ENCODE results near the gene CMTM5.
"Not testable (repeated sequence)": the region's sequence is repeated elsewhere in the genome, so short reads cannot be mapped to it uniquely, and the experiment has no call there.

Gene CMTM5

DNA sequence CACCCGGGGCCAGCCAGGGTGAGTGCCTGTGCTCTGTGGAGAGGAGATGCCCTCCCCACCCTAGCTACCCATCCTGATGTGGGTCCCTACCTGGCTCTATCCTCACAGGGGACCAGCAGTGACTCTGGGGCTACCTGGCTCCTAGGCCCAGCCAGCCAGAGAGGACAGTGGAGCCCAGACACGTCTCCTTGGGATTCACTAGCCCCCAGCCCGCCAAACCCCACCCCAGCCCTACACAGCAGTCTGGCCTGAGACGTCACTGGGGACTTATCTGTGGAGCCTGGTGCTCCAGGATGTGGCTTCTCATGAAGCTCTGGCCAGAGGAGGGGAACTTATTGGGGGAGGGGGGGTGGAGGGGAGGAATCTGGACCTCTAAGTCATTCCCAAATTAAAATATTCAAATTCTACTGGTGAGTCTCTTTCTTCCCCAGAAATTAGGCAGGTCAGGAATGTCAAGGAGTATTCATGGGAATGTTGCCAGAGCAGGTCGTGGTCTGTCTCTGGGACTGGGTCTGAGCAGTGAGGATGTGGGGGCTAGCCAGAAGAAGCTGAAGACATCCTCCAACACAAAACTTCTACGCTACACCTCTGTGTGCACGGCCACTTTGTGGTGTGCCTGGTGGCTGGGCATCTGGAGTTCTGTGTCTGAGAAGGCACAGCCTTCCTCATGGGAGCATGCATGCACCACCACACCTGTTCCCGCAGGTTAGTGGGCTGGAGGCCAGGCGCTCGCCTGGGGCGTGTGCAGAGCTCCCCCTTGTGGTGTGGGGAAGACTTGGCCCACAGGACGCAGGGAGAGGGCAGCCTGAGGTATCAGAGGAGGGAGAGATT, 2.7 kb downstream of the CMTM5 start:
- DNase-seq, result no peak

DNA sequence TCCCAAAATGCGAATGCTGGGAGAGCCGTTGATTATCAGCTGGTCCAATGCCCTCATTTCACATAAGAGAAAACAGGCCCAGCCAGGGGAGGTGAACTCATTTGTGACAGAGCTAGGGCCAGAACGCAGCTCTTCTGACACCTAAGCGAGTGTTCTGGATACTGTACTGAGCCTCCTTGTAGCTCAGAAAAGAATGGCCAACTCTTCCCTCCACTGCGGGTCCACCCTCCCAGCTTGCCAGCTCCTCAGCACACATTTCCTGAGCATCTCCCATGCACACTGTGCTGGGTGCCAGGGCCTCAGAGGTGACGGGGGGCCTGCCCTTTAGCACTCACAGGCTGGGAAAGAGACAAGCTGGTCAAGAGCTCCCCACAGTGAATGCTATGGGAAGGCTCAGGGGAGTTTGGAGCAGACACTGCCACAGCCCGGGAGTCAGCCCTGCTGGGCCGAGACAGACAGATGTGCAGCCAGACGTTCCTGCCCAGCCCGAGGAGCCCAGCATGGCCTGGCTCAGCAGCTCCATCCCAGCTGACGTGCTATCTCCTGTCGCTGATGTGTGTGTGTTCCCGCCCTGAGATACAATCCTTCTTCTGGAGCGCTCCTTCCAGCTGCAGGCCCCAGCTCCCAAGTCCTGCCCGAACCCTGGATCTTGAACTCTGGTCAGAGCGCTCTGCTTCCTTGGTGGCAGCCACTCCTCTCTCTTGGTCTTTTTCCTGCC, 3.5 kb downstream of the CMTM5 start:
- DNase-seq, result no peak

DNA sequence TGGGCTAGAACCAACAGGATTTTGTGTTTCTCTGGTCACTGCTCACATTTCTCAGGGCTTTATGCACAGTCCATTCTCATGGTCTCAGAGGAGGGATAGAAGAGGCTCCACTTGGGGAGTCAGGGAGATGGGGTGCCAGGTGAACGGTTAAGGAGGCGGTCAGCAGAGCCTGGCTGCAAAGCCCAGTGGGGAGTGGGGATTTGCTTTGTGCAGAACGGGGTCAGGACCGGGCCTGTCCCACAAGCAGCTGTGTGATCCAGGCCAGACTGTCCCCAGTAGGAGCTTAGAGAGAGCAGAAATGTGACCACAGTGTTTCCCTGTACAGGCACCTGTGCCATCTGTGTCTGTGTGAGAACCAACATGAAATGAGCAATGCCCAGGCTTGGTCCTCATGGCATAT, 4.1 kb downstream of the CMTM5 start:
- no peak for DNase-seq

DNA sequence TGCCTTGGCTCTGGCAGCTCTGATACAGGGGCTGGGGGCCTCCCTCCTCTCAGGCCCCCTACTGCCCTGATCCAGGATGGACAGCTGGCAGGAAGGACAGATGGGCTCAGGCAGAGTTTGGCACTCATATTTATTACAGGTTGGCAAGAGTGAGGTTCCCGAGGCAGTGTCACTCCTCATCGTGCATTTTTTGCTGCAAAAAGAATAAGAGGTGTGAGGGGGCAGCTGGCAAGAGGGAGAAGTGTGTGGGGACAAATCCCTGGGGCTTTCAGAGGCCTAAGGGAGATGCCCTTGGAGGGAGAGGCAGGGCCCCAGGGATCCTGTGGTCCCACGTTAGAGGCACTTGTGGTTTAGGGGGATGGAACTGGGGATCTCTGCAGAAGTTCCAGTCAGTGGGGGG, 5.0 kb downstream of the CMTM5 start:
- DNase-seq, result no peak

DNA sequence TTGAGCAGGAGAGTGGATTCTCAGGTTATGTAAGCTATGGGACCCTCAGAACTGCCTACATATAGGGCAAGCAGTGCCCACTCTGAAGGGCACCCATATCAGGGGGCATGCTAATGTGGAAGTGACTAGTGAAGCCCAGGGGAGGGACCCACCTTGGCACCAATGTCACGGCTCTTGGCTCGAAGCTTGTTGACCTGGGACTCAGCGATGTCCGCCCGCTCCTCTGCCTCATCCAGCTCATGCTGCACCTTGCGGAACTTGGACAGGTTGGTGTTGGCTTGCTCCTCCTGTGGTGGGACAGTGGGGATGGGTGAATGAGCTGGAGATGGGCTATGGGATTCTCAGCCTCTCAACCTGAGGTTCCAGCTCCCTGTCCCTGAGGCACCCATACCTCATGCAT, 5.4 kb downstream of the CMTM5 start:
- DNase-seq, result no peak

DNA sequence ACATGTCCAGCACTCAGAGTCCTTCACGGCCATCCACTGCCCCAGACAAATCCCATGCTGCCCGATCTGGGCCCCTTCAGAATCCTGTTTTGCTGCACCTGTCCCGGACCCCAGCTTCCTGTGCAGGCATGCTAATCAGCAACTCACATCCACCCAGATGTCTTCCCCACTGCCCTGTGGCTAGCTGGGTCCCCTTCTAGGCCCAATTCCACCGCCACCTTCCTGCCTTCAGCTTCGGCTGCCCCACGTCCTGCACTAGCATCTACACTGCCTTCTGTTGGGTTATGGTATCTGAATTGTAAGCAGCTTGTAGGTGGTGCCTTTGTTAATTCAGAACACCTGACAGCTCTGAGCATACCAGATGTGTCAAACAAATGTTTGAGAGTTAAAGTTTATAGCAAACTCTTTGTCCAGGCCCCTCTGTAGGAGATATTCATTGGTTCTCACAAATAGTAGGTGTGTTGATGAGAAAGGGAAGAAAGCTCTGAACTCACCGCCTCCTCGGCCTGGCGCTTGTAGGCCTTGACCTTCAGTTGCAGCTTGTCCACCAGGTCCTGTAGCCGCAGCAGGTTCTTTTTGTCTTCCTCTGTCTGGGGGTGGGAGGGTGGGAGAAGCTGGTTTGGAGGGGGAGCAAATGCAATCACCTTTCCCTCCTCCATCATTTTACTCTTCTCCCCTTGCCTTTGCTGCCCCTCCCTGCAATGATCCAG, 6.0 kb downstream of the CMTM5 start:
- no peak for DNase-seq

DNA sequence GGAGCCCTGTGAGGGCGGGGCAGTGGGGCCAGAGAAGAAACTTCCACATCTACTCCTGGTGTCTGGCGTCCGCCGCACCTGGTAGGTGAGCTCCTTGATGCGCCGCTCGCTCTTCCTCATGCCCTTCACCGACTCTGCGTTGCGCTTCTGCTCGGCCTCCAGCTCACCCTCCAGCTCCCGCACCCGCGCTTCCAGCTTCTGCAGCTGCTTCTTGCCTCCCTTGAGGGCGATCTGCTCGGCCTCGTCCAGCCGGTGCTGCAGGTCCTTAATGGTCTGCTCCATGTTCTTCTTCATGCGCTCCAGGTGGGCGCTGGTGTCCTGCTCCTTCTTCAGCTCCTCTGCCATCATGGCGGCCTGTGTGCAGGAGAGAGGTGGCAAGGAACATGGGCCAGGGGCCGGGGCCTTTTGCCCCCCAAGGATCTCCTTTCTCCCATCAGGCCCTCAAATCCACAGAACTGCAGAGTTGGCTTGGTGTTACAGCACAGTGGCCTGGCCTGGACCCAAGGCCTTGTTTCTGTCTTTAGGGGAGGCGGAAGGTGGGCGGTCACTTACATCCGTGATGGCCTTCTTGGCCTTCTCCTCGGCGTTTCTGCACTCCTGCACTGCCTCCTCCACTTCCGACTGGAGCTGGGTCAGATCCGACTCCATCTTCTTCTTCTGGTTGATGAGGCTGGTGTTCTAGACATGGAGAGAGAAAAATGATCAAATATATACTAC, 7.7 kb downstream of the CMTM5 start:
- DNase-seq, result no peak

DNA sequence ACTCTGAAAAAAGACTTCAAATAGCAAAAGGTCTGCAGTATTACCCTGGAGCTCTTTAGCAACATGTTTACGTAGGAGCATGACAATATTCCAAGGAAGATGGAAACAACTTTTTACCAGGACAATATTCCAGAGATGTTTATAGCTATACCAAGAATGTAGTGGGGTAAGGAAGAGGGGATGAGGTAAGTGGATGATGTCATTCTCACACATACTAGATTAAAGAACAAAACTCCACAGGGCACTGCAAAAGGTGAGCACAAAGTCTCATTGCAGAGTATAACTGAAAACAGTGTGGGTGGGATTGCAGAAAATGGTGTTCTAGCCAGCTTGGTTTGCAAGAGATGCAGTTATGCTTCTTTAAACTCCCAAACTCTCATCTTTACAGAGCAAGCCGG, 8.4 kb downstream of the CMTM5 start:
- no peak for DNase-seq

DNA sequence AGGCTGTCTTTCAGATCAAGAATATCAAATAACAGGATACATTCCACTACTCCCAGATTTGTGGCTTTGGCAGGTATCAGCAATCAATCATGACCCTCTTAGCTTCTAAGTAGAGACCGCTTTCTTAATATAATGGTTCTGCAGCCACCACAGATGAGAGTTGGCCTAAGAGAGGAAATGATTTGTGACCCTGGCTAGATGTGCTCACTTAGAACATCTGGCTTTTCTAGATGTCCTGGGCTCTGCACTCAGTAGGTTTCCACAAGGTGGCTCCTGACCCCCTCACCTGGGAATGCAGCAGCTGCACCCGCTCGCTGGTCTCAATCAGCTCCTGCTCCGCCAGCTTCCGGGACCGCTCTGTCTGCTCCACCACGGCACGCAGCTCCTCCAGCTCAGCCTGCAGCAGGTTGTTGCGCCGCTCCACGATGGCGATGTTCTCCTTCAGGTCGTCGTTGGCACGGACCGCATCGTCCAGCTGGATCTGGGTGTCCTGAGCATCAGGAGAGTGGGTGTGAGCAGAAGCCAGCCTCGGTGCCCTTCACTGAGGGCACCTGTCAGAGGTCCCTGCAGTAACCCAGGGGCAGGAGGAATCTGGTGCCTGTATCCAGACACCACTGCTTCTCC, 8.9 kb downstream of the CMTM5 start:
- DNase-seq, result no peak

DNA sequence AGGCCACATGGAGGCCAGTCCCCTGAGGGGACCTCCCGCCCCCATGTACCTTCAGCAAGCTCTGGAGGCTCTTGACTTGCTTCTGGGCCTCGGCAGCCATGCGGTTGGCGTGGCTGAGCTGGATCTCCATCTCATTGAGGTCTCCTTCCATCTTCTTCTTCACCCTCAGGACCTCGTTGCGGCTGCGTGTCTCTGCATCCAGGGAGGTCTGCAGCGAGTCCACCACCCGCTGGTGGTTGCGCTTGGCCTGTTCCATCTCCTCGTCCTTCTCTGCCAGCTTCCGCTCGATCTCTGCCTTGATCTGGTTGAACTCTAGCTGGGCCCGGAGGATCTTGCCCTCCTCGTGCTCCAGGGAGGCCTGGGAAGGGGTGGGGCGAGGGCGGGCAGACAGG, 9.4 kb downstream of the CMTM5 start:
- not testable (repeated sequence) for DNase-seq

DNA sequence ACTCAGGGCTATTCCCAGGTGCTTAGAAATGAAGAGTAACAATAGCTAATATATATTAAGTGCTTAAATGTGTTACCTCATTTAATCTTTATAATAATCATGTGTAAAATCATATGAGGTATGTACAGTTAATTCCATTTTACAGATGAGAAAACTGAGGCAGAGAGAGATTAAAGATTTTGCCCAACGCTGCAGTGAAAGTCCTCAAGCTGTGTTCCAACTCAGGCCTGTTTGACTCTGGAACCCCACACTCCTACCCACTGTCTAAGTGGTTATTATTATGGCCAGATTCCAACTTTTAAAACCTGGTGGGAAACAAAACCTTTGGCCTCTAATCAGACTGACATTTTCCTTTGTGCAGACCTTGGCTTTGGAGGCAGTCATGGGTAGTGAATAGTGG, 10.2 kb downstream of the CMTM5 start:
- no peak for DNase-seq

DNA sequence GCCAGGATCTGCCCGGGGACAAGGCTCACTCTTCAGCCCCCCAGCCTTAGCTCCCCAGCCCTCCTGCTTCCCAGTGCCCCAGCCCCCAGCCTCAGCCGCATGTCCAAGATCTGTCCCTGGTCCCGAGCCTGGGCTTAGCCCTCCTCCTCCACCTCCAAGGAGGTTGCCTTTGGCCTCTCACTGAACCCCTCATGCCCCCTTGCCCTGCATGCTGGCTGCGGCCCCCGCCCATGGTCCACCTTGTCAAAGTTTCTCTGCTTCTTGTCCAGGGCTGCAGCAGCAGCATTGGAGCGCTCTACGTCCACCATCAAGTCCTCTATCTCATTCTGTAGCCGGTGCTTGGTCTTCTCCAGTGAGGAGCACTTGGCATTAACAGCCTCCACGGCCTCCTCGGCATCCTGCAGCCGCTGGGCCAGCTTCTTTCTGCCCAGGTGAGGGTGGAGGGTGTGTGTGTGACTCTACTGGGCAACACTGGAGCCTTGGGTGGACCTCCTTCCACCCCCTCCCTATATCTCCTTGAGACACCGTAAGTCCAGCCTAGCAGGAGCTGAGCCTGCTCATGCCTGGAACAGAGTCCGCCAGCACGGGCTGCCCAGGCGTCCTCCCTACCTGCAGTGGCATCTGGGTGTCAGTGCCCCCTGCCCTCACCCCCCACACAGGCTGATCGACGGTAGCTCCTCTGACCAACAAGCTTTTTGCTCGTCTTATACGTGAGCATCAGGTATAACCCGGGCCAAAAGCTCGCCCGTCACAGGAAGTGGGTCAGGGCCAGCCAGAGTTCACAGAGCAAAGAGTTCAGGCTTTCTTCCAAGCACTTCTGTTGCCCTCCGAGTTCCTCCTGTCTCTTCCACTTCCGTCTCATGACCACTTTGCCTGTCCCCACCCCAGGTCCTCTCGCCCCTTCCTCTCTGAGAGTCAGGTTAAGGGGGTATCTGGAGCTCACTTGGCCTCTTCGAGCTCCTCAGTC, 11.4 kb downstream of the CMTM5 start:
- DNase-seq, result no peak

DNA sequence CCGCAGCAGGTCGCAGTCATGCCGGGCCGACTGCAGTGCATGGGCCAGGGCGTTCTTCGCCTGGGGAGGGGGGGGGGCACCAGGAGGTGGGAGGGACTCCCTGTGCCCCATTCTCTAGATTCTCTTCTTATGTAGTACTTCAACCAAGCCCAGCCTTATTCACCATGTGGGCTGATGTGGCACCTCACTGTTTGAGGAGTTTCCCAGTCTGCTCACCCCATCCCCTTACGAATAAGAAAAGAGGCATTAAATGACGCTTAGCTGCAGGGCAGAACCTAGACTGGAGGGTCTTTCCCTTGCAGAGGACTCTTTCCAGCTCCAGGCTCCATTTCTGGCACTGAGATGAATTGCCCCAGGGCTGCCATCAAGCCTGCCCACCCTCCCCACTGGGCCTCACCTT, 12.2 kb downstream of the CMTM5 start:
- DNase-seq, result no peak

DNA sequence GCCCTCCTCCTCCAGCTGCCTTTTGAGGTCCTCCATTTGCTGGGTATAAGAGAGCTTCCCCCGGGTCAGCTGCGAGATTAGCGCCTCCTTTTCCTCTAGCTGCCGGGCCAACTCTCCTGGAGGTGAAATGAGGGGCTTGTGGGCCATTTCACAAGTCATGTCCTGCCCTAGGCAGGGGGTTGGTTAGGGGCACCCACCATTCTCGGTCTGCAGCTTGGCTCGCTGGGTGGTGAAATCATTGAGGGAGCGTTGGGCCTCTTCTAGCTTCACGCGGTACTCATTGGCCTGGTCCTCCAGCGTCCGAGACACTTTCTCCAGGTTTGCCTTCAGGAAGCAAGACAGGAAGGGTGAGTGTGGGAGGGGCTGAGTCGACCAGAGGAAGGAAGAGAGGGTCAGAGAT, 12.6 kb downstream of the CMTM5 start:
- no peak for DNase-seq

DNA sequence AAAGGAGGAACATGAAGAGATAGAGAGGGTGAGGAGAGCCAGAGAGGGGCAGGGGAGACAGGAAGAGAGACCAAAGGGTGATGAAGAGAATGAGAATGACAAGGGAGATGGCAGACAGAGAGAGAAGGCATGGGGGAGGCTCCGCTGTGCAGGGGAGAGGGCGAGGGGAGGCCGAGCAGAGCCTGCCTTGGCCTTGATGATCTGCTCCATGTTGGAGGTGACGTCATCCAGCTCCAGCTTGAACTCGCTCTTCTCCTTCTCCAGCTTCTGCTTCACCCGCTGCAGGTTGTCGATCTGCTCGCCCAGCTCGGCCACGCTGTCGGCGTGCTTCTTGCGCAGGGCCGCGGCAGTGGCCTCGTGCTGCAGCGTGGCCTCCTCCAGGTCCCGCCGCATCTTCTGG, 13.0 kb downstream of the CMTM5 start:
- DNase-seq, result not testable (repeated sequence)

DNA sequence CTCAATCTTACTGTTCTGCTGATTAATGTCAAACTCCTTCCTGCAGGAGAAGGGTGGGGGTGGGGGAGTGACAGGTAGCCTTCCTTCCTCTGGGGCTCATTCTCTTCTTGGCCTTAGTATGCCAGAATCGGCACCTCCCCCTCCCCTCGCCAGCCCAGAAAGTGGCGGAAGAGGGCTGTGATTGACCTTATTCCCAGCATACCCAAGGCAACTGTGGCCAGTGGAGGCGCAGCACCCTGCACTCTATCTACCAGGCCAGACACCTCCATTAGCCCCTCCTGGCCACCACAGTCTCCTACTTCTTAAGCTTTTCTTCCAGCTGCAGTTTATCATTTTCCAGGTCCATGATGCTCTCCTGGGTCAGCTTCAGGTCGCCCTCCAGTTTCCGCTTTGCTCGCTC, 15.8 kb downstream of the CMTM5 start:
- no peak for DNase-seq

DNA sequence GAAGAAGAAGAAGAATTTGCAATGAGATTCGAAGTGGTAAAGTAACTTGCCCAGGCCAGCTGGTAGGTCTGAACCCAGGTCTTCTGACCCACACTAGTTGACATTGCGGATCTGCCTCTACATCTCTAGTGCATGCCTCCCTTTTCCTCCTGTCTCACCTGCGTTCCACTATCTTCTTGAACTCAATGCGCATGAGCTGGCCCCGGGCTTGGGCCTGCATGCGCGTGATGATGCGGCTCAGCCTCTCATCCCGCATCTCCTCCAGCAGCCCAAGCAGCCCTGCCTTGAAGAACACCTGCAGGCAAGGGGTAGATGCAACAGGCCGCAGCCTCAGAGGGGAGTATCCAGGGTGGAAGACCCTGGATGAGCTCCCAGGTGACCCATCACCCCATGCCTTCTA, 19.3 kb downstream of the CMTM5 start:
- DNase-seq, result no peak

DNA sequence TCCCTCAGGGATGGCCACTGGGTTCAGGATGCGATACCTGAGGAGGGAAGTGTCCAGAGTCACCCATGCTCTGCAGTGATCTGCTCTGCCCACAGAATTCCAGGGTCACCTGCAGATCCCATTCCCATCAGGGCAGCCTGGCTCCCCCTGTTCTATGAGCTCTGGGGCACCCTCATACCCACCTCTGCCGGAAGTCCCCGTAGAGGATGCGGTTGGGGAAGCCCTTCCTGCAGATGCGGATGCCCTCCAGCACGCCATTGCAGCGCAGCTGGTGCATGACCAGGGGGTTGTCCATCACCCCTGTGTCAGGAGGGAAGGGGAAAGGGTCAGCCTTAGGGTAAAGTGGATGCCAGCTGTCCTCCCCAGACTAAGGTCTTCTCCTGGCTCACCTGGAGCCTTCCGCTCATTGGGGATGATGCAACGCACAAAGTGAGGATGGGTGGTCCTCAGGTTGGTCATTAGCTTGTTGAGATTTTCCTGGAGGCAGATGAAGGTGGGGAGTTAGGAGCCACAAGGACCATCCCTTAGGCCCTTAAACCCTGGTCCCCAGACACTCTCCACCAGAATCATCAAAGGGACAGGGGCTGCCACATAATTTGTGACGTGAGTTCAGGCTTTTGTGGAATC, 20.0 kb downstream of the CMTM5 start:
- DNase-seq, result no peak

DNA sequence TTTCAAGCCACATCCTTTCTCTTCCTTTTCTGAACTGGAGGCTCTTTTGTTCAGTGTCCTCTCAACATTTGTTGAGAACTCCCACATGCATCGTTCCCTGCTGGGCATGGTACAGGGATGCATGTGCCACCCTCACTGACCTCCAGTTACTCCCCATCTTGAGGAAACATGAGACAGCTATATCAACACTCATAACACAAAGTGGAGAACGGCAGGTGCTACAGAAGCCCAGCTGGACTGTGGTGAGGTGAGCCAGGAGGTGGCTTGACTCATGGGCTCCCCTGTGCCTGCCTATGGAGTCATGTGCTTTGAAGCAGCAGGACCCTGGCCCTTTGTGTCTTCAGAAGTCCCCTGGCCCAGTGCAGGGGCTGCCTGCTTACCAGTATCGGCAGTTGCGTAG, 21.5 kb downstream of the CMTM5 start:
- DNase-seq, result no peak

DNA sequence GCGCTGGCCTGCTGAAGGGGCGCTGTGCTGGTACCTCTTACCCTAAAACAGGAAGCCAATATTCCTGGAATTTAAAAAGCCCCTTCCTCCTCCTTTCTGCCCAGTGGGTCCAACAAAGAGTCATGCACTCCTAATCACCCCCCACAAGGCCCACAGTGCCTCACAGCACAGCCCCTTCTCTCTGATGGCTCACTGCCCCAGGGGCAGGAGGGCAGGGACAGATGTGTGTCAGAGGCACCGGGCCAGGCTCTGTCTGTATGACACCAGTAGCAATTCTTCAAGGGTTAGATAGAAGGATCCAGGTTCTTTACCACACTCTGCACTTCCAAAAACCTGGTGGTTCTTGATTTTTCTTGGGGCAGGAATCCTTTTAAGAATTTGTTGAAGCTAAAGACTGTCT, 22.3 kb downstream of the CMTM5 start:
- no peak for DNase-seq

DNA sequence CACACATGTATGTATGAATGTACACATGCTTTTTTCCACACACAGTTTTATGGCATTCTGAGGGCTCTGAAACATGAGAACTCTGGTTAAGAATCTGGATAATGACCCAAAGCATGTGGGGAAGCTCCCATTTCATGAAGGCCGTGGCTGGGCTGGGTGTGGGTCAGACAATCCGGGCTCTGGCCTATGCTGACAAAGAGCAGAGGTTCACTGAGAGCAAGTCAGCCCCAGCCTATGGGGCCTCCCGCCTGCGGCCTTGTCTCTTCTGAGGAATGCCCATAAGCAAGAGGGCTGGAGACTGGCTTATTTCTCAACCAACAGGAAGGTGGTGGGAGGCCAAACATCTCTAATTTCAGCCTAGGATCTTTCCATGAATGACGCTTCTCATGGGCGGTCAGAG, 22.7 kb downstream of the CMTM5 start:
- DNase-seq, result no peak
